Gastroesophageal sphincter (tissue), 3 donors: ENCODE measurements around the gene EIF3B.

Experiments used
- CTCF ChIP-seq, 4 experiments: fragments of 200-600 bp in 2 of 4; fragments of 450-650 bp in 2 of 4; sonication (generic) in 1 of 4; IDR thresholded peaks; one replicate each; pipeline ENCODE4 v1.5.1; 2017 to 2019; ENCODE audit warnings: antibody characterized with exemption in 4 of 4, mild to moderate bottlenecking in 2 of 4, moderate library complexity in 2 of 4
- EP300 ChIP-seq: sonication (generic); formaldehyde crosslinking; IDR thresholded peaks from one replicate; pipeline ENCODE4 v1.6.1; 2017; ENCODE audit warnings: antibody characterized with exemption, mild to moderate bottlenecking

GRCh38 chr7:2314209-2314955 is 40.2 kb upstream of the EIF3B start, which contains the start of gene SNX8:
- no peak for TF ChIP-seq CTCF (IDR thresholded peaks at IDR 0.05)
- TF ChIP-seq EP300: no peak
